DMS79 treated with DMSO at 0.1 percent for 48 hours (cell line): ENCODE results near the gene ALDH16A1.
"Not testable (repeated sequence)": the region's sequence is repeated elsewhere in the genome, so short reads cannot be mapped to it uniquely, and the experiment has no call there.

Experiments
- DNase-seq: peaks from one replicate; lab custom pipeline; 2025; lab: John Stamatoyannopoulos, UW

The ALDH16A1 gene

DNA sequence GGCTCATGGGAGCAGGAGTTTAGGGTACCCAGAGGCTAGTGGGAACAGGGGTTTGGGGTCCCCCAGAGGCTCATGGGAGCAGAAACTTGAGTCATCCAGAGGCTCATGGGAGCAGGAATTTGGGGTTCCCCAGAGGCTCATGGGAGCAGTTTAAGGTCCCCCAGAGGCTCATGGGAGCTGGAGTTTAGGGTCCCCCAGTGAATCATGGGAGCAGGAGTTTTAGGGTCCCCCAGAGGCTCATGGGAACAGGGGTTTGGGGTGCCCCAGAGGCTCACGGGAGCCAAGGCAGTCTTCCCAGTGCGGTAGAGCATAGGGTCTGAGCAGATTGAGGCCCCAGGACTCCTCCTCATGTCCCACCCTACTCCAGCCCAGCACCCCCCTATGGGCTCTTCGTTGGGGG lies 12.3 kb downstream of the ALDH16A1 start:
- no peak for DNase-seq

DNA sequence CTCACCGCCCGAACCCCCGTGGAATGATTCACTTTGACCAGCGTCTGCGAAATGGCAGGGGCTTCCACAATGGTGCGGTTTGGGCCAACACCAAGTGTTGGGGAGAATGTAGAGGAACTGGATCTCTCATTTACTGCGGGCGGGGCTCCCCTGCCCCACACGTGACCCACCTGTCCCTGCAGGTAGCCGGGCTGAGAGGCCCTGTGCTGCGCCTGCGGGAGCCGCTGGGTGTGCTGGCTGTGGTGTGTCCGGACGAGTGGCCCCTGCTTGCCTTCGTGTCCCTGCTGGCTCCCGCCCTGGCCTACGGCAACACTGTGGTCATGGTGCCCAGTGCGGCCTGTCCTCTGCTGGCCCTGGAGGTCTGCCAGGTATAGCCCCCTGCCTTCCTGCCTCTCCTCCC lies 15.2 kb downstream of the ALDH16A1 start:
- peak; percentile 32 for DNase-seq

DNA sequence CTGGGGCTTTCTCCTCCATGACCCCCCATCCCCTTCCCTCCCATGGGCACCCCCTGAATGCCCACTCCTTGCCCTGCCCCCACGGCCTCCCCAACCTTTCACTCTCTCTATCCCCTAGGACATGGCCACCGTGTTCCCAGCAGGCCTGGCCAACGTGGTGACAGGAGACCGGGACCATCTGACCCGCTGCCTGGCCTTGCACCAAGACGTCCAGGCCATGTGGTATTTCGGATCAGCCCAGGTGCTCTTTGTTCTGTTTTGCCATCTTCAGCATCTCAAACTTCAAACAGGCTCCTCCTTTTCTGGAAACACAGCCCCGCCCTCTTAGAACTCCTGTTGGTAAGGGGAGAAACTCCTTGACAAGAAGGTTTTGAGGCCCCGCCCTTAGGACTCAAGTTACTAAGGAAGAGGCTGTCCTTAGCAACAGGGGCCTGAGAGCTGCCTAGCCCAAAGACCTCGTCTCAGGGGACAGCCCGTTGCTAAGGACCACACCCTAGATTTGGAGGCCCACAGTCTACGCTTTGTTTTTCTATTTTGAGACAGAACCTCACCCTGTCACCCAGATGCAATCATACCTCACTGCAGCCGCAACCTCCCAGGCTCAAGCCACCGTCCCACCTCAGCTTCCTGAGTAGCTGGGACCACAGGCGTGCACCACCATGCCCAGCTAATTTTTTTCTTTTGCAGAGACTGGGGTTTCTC lies 15.9 kb downstream of the ALDH16A1 start:
- peak; percentile 88 for DNase-seq

DNA sequence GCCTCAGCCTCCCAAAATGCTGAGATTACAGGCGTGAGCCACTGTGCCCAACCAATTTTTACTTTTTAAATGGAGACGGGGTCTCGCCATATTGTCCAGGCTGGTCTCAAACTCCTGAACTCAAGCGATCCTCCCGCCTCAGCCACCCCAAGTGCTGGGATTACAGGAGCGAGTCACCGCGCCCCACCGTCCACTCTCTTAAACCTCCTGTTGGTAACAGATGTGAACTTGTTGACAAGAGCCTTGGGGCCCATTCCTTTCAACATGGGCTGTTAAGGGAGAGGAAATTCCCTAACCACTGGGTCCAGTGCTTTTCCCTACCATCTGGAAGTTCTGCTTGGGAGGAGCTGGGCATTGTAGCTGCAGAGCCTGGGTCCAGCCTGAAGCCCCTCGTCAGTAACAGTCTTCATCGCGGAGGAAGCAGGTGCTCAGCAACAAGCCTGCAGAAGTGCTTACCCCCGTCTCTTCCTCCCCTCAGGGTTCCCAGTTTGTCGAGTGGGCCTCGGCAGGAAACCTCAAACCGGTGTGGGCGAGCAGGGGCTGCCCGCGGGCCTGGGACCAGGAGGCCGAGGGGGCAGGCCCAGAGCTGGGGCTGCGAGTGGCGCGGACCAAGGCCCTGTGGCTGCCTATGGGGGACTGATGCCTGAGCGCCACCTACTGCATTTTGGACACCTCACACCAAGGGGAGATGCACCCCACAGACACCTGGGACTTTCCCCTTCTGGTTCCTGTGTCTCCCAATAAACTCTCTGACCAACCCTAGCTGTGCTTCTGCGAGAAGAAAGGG lies 17.0 kb downstream of the ALDH16A1 start:
- DNase-seq: no peak

DNA sequence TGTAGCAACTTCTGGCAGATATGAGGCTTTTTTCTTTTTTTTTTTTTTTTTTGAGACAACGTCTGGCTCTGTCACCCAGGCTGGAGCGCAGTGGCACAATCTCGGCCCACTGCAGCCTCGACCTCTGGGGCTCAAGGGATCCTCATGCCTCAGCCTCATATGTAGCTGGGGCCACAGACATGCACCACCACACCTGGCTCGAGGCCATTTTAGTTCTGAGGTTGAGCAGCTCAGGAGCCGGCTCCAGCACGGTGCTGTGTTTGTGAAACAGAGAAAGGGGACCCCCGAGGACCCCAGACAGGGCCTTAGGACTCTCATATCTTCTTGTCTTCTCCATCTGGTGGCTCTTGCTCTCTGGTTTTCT lies 17.6 kb downstream of the ALDH16A1 start:
- no peak for DNase-seq

DNA sequence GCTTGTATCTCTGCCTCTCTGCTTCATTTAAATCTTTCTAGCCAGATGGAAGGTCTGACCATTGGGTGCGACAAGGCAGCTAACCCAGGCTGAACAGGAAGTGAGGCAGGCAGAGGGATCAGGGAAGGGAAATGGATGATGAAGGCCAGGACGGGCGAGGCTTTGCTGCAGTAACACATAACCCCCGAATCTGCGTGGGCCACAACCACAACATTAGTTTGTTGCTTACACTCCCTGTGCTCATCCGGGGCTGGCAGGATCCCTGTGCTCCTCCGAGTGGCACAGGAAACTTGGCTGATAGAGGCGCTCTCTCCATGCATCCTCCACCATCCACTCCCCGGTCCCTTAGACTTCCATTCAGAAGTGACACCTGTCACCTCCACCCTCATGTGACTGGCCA lies 19.9 kb downstream of the ALDH16A1 start:
- DNase-seq: no peak

DNA sequence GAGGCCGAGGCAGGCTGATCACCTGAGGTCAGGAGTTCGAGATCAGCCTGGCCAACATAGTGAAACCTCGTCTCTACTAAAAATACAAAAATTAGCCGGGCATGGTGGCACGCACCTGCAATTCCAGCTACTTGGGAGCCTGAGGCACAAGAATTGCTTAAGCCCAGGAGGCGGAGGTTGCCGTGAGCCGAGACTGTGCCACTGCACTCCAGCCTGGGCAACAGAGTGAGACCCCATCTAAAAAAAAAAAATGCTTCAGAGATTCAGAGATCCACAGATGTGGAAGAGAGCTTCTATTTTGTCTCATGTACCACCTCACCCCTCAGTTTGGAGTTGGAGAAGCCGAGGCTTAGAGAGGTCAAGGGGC lies 20.5 kb downstream of the ALDH16A1 start:
- DNase-seq: not testable (repeated sequence)

DNA sequence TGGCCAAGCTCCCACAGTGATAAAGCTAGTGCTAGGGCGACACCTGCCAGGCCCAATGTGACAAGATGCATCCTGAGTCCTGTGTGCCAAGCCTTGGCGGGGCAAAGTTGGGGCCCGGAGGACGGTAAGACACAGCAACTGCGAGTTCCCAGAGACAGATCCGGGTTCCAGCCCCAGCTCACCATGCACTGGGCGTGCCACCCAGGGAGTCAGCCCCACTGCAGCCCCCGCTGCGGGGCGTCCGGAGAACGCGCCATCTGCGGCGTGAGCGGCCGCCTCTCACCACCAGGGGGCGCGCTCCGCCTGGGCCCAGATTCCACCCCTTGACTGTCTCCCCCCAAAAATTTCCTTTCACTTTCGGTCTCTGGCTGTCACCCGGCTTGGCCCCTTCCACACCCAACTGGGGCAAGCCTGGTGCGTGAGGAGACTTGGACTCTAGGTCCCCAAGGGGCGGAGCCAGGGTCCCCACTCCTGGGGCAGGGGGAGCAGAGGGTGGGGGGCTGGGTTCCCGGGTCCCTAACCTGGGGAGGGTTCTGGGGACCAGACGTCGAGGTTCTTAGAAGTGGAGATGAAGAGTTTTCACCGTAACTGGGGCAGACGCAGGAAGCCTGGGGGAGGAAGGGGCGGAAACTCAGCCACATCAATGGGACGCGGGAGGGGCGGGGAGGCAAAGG lies 21.0 kb downstream of the ALDH16A1 start, which contains the start of gene FLT3LG:
FLT3LG (plus strand) TSS at position 348 of the 674 bp plus-strand sequence. CDS start 425 bp downstream, outside the sequence.
- peak; percentile 85 for DNase-seq

DNA sequence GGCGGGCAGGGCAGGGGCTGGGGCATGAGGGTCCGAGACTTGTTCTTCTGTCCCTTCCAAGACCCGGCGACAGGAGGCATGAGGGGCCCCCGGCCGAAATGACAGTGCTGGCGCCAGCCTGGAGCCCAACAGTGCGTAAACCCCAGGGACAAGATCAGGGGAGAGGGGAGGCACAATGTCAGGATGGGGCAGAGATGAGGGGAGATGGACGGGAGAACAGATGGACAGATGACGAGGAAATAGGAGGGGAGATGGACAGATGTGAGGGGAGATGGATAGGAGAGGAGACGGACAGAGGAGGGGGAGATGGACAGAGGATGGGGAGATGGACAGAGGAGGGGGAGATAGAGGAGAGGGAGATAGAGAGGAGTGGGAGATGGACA lies 21.5 kb downstream of the ALDH16A1 start:
- no peak for DNase-seq

DNA sequence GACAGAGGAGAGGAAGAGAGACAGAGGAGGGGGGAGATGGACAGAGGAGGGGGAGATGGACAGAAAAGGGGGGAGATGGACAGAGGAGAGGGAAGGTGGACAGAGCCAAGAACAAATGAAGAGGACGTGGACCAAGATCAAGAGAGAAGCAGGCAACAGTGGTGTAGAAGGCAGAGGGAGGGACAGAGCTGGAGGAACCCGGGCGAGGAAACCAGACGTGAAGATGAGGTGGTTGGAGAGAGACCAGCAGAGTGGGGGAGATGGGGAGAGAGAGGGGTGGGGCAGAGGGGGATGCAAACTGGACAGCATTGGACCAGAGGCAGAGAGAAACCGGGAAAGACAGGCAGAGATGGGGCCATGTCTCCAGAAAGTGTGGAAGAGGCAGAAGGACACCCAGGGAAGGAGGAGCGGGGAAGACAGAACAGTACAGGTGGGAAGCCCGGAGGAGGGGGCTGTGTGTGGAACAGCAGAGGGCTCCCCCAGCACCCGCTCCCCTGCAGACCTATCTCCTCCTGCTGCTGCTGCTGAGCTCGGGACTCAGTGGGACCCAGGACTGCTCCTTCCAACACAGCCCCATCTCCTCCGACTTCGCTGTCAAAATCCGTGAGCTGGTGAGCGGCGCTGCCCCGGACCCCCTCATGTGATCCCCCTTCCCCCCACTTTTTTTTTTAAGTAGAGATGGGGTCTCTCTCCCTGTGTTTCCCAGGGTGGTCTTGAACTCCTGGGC lies 22.3 kb downstream of the ALDH16A1 start:
- no peak for DNase-seq

DNA sequence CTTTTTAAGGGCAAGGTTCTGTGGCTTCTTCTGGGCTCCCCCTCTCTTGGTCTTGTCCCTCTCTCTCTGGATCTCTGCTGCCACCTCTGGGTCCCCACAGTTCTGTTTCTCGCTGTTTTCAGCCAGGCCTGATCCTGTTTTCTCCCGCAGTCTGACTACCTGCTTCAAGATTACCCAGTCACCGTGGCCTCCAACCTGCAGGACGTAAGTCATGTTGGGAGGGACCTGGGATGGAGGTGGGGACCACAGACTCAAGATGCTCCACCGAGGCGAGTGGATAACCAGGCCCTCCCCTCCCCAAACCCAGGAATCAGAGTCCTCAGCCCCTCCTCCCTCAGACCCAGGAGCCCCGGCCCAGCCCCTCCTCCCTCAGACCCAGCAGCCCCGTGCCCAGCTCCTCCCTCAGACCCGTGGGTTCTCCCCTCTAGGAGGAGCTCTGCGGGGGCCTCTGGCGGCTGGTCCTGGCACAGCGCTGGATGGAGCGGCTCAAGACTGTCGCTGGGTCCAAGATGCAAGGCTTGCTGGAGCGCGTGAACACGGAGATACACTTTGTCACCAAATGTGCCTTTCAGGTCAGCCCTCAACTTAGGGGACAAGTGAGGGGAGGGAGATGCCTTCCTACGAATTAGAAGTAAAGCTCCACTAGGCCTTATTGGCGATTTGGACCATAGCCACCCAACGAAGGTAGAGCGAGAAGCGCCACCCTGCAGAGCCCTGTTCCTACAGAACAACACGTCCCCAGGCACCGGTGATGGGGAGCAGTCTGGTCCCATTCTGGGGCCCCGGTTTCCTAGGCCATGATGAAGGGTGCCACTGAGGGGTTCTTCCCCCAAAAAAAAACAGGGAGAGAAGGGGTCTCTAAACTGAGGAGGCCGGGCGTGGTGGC lies 23.2 kb downstream of the ALDH16A1 start:
- DNase-seq: no peak

DNA sequence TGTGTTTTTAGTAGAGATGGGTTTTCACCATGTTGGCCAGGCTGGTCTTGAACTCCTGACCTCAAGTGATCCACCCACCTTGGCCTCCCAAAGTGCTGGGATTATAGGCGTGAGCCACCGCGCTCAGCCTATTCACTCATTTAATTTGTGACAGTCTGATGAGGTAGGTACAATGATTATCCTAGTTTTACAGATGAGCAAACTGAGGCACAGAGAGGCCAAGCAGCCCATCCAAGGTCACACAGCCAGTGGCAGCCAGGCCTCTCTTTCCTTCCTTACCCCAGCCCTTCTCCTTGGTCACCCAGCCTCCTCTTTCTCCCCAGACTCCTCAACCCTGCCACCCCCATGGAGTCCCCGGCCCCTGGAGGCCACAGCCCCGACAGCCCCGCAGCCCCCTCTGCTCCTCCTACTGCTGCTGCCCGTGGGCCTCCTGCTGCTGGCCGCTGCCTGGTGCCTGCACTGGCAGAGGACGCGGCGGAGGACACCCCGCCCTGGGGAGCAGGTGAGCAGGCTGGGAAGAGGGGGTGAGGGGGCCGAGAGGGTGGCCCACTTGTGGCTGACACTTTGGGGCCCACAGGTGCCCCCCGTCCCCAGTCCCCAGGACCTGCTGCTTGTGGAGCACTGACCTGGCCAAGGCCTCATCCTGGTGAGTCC lies 27.1 kb downstream of the ALDH16A1 start:
- no peak for DNase-seq

DNA sequence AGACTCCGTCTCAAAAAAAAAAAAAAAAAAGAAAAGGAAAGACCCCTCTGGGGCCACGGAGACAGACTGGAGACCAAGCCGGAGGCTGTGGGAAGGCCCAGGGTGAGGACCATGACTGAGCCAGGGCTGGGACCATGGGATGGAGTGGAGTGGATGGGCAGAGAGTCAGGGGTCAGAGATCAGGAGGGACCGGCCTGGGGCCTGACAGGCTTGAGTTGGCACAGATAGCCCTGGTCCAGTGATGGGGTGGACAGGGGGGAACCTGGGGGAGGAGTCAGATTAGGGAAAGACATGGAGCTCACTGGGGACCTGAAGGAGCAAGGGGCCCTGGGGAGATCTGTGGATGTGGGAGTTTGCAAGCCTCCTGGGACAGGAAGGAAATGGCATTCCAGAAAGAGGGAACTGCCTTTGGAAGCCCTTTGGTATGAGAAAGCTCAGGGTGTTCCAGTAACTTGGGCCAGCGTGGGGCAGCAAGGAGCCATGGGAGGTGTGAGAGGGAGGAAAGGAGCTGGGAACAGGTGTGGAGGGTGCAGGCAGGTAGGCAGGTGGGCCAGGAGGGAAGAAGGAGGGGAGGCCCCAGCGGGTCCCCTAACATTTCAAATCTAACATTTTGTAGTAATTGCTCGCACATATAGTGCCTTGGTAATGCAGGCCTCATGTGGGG lies 28.1 kb downstream of the ALDH16A1 start:
- DNase-seq: no peak

DNA sequence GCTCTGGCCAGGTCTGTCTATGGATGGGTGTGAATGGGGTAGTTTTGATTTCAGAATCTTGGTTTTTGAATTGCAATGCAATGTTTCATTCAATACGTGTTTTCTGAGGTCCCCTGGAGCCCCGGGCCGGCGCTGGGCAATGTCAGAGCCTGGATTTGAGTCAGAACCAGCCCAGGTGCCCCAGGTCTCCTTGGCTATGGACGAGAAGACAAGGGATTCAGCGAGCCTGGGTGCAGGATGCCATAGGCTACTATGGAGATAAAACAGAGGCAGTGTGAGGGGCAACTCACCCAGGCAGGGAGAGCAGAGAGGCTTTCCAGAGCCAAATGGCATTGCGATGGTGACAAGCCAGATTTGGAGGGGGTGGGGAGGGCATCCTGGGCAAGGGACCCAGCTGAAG lies 33.2 kb downstream of the ALDH16A1 start:
- DNase-seq: no peak

DNA sequence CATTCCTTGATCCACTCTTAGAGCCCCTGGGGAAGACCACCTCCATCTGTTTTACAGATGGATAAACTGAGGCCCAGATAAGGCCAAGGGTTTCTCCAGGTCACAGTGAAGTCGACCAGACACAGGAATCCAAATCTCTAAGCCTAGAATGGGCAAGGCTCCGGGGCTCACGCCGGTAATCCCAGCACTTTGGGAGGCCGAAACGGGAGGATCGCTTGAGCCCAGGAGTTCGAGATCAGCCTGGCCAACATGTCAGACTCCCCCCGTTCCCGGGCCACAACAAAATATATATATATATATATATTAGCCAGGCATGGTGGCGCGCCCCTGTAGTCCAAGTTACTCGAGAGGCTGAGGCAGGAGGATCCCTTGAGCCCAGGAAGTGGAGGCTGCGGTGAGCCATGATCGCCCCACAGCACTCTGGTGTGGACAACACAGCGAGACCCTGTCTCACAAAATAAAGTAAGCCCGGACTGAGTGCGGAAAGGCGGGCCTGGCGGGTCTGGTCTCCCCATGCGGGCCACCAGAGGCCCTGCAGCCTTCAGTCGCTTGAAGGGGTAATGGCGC lies 33.8 kb downstream of the ALDH16A1 start:
- no peak for DNase-seq

DNA sequence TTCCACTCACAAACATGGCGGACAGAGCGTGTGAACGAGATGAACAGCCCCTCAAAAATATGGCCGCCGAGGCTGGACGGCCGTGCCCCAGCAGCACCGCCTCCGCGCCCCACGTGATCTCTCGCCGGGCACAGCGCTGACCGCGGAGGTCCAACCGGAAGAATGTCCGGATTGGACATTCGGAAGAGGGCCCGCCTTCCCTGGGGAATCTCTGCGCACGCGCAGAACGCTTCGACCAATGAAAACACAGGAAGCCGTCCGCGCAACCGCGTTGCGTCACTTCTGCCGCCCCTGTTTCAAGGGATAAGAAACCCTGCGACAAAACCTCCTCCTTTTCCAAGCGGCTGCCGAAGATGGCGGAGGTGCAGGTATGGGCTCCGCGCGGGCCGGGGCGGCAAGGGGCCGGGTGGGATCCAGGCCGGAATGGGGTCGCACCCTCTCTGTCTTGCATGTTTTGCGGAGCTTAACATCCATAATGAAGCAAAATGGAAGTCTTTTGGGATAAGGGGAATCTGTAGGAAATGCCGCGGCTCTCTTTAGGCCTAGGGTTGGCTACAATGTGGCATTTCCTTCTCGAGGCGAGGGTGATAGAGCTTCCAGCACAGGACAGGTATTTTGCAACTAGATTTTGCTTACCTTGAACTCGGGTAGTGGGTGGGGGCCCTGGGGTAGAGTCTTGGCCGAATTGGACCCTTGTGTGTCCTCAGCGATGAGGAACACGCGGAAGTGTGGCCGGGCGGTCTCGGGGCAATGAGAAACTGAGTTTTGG lies 34.4 kb downstream of the ALDH16A1 start, which contains the start of gene RPL13A:
RPL13A (plus strand) TSS at position 332 of the 769 bp plus-strand sequence; CDS start at position 354, 22 bp downstream.
- peak; percentile 97 for DNase-seq

DNA sequence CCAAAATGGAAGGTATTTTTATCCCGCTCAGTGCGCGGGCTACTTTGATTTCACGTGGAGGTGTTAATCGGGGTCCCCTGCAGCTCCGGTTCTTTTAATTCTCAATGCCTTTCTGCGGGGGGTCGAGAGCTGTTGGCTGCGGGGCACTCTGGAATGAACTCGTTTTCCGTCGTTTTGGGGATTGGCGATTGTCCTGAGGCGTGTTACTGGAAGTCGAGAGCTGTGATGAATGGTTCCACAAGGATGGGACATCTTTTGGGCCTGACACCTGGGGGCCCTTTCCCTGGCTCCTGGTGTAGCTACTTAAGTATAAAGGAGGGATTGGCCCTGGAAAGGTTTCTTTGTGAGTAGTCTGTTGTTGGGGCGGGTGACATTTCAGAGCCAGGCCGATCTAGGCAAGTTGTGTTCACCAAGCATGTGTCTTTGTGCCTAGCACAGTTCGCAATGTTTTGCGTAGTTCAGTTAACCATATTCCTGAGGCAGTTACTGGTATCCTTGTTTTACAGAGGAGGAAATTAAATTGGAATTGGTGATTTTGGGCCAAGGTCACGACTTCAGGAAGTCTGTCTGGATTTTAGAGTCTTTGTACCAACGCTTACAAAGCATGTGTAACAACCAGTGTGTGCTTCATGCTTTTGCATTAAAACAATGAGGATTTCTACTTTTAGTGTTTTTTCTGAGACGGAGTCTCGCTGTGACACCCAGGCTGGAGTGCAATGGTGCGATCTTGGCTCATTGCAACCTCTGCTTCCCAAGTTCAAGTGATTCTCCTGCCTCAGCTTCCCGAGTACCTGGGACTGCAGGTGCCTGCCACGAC lies 35.2 kb downstream of the ALDH16A1 start:
- DNase-seq: no peak
